ENCODE measurements around the gene ALDH7A1.
"Not testable (repeated sequence)": the region's sequence is repeated elsewhere in the genome, so short reads cannot be mapped to it uniquely, and the experiment has no call there.

Gene ALDH7A1

GRCh38 chr5:126561908-126562307 lies 33.1 kb downstream of the ALDH7A1 start:
- Histone ChIP-seq H3K4me1 (ENCODE audit: control insufficient read depth in 1 of 2, insufficient read depth in 1 of 2, low read depth in 1 of 2, low read length in 1 of 2) (no peaks in the 10 kb centered on the region), H3K9me3 (no peaks in the 10 kb centered on the region), H3K4me3 (ENCODE audit: low read depth in 1 of 2, low read length in 1 of 2) (no peak overlapping the region), H3K36me3 (no peaks in the 10 kb centered on the region), H3K27me3 (no peaks in the 10 kb centered on the region), H3K27ac (no peak overlapping the region)
- no peak for TF ChIP-seq CTCF (IDR thresholded peaks at IDR 0.05)

GRCh38 chr5:126555101-126555500 lies 39.9 kb downstream of the ALDH7A1 start:
- not testable (repeated sequence) for H3K4me1 ChIP-seq (ENCODE audit: control insufficient read depth in 1 of 2, insufficient read depth in 1 of 2, low read depth in 1 of 2, low read length in 1 of 2); H3K9me3 ChIP-seq; H3K4me3 ChIP-seq (ENCODE audit: low read depth in 1 of 2, low read length in 1 of 2); H3K27ac ChIP-seq; H3K36me3 ChIP-seq; H3K27me3 ChIP-seq

GRCh38 chr5:126552614-126553013 lies 42.4 kb downstream of the ALDH7A1 start:
- Histone ChIP-seq H3K9me3 (no peaks in the 10 kb centered on the region), H3K27me3 (no peaks in the 10 kb centered on the region), H3K36me3 (no peaks in the 10 kb centered on the region), H3K4me3 (ENCODE audit: low read depth in 1 of 2, low read length in 1 of 2) (no peak overlapping the region), H3K4me1 (ENCODE audit: control insufficient read depth in 1 of 2, insufficient read depth in 1 of 2, low read depth in 1 of 2, low read length in 1 of 2) (no peaks in the 10 kb centered on the region), H3K27ac (no peak overlapping the region)
- no peak for TF ChIP-seq CTCF (IDR thresholded peaks at IDR 0.05)

GRCh38 chr5:126544087-126544740 lies 50.8 kb downstream of the ALDH7A1 start:
- Histone ChIP-seq H3K4me3 (ENCODE audit: low read depth in 1 of 2, low read length in 1 of 2) (no peak overlapping the region), H3K36me3 (no peaks in the 10 kb centered on the region), H3K27ac (no peak overlapping the region), H3K4me1 (ENCODE audit: control insufficient read depth in 1 of 2, insufficient read depth in 1 of 2, low read depth in 1 of 2, low read length in 1 of 2) (no peaks in the 10 kb centered on the region), H3K27me3 (no peaks in the 10 kb centered on the region), H3K9me3 (no peaks in the 10 kb centered on the region)
- TF ChIP-seq CTCF (IDR thresholded peaks at IDR 0.05): no peak

- Histone ChIP-seq H3K9me3 (no peaks in the 10 kb centered on the region), H3K27me3 (no peaks in the 10 kb centered on the region), H3K36me3 (no peaks in the 10 kb centered on the region), H3K27ac (no peak overlapping the region), H3K4me1 (ENCODE audit: control insufficient read depth in 1 of 2, insufficient read depth in 1 of 2, low read depth in 1 of 2, low read length in 1 of 2) (no peaks in the 10 kb centered on the region), H3K4me3 (ENCODE audit: low read depth in 1 of 2, low read length in 1 of 2) (no peak overlapping the region)
- no peak for TF ChIP-seq CTCF (IDR thresholded peaks at IDR 0.05)
Observed at GRCh38 chr5:126543660-126544059, 51.4 kb downstream of the ALDH7A1 start.

- H3K4me3 ChIP-seq (ENCODE audit: low read depth in 1 of 2, low read length in 1 of 2): no peak overlapping the region
- no peaks in the 10 kb centered on the region for H3K9me3 ChIP-seq
- H3K27ac ChIP-seq: no peak overlapping the region
- H3K4me1 ChIP-seq (ENCODE audit: control insufficient read depth in 1 of 2, insufficient read depth in 1 of 2, low read depth in 1 of 2, low read length in 1 of 2): no peaks in the 10 kb centered on the region
- no peaks in the 10 kb centered on the region for H3K27me3 ChIP-seq
- no peak for TF ChIP-seq CTCF (IDR thresholded peaks at IDR 0.05)
- no peaks in the 10 kb centered on the region for H3K36me3 ChIP-seq
Observed at GRCh38 chr5:126543009-126543408, 52.0 kb downstream of the ALDH7A1 start.
